HepG2 (cell line): ENCODE data around the gene ITGB1.

ENCODE experiments used
- ESRRA ChIP-seq: sonication (generic); formaldehyde crosslinking; IDR thresholded peaks from 2 replicates; pipeline ENCODE4 v1.5.1; 2020; ENCODE audit warnings: mild to moderate bottlenecking, low read depth, missing genetic modification reagents
- SAFB2 ChIP-seq: sonication (generic); formaldehyde crosslinking; IDR thresholded peaks from 2 replicates; pipeline ENCODE4 v1.5.1; 2020; ENCODE audit warnings: missing genetic modification reagents, low read depth, mild to moderate bottlenecking, borderline replicate concordance
- SP1 ChIP-seq, 2 experiments: fragments of 450-650 bp in 1 of 2; sonication (generic) in 1 of 2; formaldehyde crosslinking in 1 of 2; IDR thresholded peaks; 2 replicates each; pipeline versions ENCODE4 v1.4.0 to v1.6.1; 2016 to 2020; ENCODE audit warnings: missing genetic modification reagents in 1 of 2
- ZC3H13 ChIP-seq: sonication (generic); formaldehyde crosslinking; IDR thresholded peaks from 2 replicates; pipeline ENCODE4 v1.8.1; 2023; ENCODE audit warnings: mild to moderate bottlenecking, missing genetic modification reagents, moderate library complexity
- ZSCAN21 ChIP-seq: sonication (generic); formaldehyde crosslinking; IDR thresholded peaks from 2 replicates; pipeline ENCODE4 v1.8.0; 2022; ENCODE audit warnings: mild to moderate bottlenecking, missing genetic modification reagents, moderate library complexity, borderline replicate concordance
- TF ChIP-seq, protein P1 (sequence below): sonication (generic); formaldehyde crosslinking; IDR thresholded peaks from 2 replicates; pipeline ENCODE4 v1.5.0; 2020; ENCODE audit warnings: mild to moderate bottlenecking, missing genetic modification reagents, moderate library complexity

- TF ChIP-seq, protein P1, sequence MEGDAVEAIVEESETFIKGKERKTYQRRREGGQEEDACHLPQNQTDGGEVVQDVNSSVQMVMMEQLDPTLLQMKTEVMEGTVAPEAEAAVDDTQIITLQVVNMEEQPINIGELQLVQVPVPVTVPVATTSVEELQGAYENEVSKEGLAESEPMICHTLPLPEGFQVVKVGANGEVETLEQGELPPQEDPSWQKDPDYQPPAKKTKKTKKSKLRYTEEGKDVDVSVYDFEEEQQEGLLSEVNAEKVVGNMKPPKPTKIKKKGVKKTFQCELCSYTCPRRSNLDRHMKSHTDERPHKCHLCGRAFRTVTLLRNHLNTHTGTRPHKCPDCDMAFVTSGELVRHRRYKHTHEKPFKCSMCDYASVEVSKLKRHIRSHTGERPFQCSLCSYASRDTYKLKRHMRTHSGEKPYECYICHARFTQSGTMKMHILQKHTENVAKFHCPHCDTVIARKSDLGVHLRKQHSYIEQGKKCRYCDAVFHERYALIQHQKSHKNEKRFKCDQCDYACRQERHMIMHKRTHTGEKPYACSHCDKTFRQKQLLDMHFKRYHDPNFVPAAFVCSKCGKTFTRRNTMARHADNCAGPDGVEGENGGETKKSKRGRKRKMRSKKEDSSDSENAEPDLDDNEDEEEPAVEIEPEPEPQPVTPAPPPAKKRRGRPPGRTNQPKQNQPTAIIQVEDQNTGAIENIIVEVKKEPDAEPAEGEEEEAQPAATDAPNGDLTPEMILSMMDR (CRISPR knock-in tag) = no peak
- TF ChIP-seq SP1 (IDR thresholded peaks at IDR 0.05) (no peak), SP1 (CRISPR knock-in tag; IDR thresholded peaks at IDR 0.05) (no peak), SAFB2 (CRISPR knock-in tag) (no peak), ZSCAN21 (no peak), ESRRA (no peak), ZC3H13 (CRISPR knock-in tag) (no peak)
These were observed 28.0 kb downstream of the ITGB1 start for GRCh38 chr10:32930036-32930435.
